HEK293 (cell line): ENCODE measurements around the gene MAML2.

Source experiments
- CTCF ChIA-PET: fragments of 350-600 bp; formaldehyde crosslinking; extraction: SDS; loops from one replicate; lab custom pipeline; 2021; ENCODE audit warnings: antibody characterized with exemption; lab: Yijun Ruan, JAX
- POLR2A ChIA-PET: fragments of 300-600 bp; formaldehyde crosslinking; extraction: SDS; loops from one replicate; lab custom pipeline; 2020; ENCODE audit warnings: antibody characterized with exemption, inconsistent platforms; lab: Yijun Ruan, JAX
- H3K27ac ChIP-seq: fragments of 200-500 bp; sonication (Bioruptor generic); 2 replicates; pipeline ENCODE4 v1.5.1; 2014; ENCODE audit warnings: low read depth, low read length, control low read depth, inconsistent platforms; ENCODE audit errors: extremely low read depth
- H3K36me3 ChIP-seq, 2 experiments: fragments of 200-500 bp in 1 of 2; sonication (Bioruptor generic) in 1 of 2; 1 replicate in 1 of 2; 2 replicates in 1 of 2; pipeline ENCODE4 v1.5.1; 2014 to 2017; ENCODE audit warnings: inconsistent platforms in 2 of 2, low read length in 2 of 2; ENCODE audit not compliant: control insufficient read depth in 2 of 2, insufficient read depth in 1 of 2
- H3K4me1 ChIP-seq: fragments of 200-500 bp; sonication (Bioruptor generic); 2 replicates; pipeline ENCODE4 v1.5.1; 2014; ENCODE audit warnings: mild to moderate bottlenecking, low read length, inconsistent platforms; ENCODE audit not compliant: control insufficient read depth, insufficient read depth
- H3K4me3 ChIP-seq: 2 replicates; pipeline ENCODE4 v1.5.1; 2011; ENCODE audit warnings: low read depth, mild to moderate bottlenecking, control low read depth, low read length, moderate library complexity
- H3K9me3 ChIP-seq: fragments of 200-500 bp; sonication (Bioruptor generic); 2 replicates; pipeline ENCODE4 v1.5.1; 2014; ENCODE audit warnings: low read depth, low read length, inconsistent platforms; ENCODE audit not compliant: control insufficient read depth, insufficient read depth
- BCL11B ChIP-seq: fragments of 450-650 bp; formaldehyde crosslinking; IDR thresholded peaks from 2 replicates; pipeline ENCODE4 v1.5.1; 2016; ENCODE audit warnings: low read depth, missing biosample characterization, missing genetic modification characterization
- BCL6B ChIP-seq: fragments of 450-650 bp; formaldehyde crosslinking; IDR thresholded peaks from 2 replicates; pipeline ENCODE4 v1.5.1; 2017; ENCODE audit warnings: missing biosample characterization, missing genetic modification characterization
- GFI1B ChIP-seq: fragments of 450-650 bp; formaldehyde crosslinking; IDR thresholded peaks from 2 replicates; pipeline ENCODE4 v1.5.1; 2016; ENCODE audit warnings: missing biosample characterization, missing genetic modification characterization
- GLI2 ChIP-seq: fragments of 450-650 bp; formaldehyde crosslinking; IDR thresholded peaks from 2 replicates; pipeline ENCODE4; 2017; ENCODE audit warnings: missing biosample characterization, missing genetic modification characterization, low read depth, borderline replicate concordance
- KLF7 ChIP-seq: fragments of 450-650 bp; formaldehyde crosslinking; IDR thresholded peaks from 2 replicates; pipeline ENCODE4 v1.5.1; 2016; ENCODE audit warnings: missing biosample characterization, missing genetic modification characterization, borderline replicate concordance
- OVOL3 ChIP-seq: fragments of 450-650 bp; formaldehyde crosslinking; IDR thresholded peaks from 2 replicates; pipeline ENCODE4 v1.5.1; 2016; ENCODE audit warnings: missing biosample characterization, missing genetic modification characterization
- ZFHX2 ChIP-seq: fragments of 450-650 bp; formaldehyde crosslinking; conservative IDR thresholded peaks from 2 replicates; pipeline ENCODE4 v1.5.1; 2016; ENCODE audit warnings: missing biosample characterization, missing genetic modification characterization
- ZFP3 ChIP-seq: fragments of 450-650 bp; formaldehyde crosslinking; IDR thresholded peaks from 2 replicates; pipeline ENCODE4 v1.5.1; 2016; ENCODE audit warnings: low read depth, missing biosample characterization, missing genetic modification characterization
- ZFP41 ChIP-seq: fragments of 450-650 bp; formaldehyde crosslinking; IDR thresholded peaks from 2 replicates; pipeline ENCODE4 v1.5.1; 2016; ENCODE audit warnings: missing biosample characterization, missing genetic modification characterization, borderline replicate concordance
- ZNF114 ChIP-seq: fragments of 450-650 bp; formaldehyde crosslinking; IDR thresholded peaks from 2 replicates; pipeline ENCODE4 v1.5.0; 2017; ENCODE audit warnings: missing biosample characterization, missing genetic modification characterization
- ZNF140 ChIP-seq: fragments of 450-650 bp; formaldehyde crosslinking; IDR thresholded peaks from 2 replicates; pipeline ENCODE4 v1.5.1; 2016; ENCODE audit warnings: missing biosample characterization, missing genetic modification characterization
- ZNF175 ChIP-seq: fragments of 450-650 bp; formaldehyde crosslinking; IDR thresholded peaks from 2 replicates; pipeline ENCODE4 v1.5.1; 2016; ENCODE audit warnings: missing biosample characterization, missing genetic modification characterization
- ZNF223 ChIP-seq: fragments of 450-650 bp; formaldehyde crosslinking; IDR thresholded peaks from 2 replicates; pipeline ENCODE4 v1.5.1; 2016; ENCODE audit warnings: missing biosample characterization, missing genetic modification characterization
- ZNF24 ChIP-seq: fragments of 450-650 bp; formaldehyde crosslinking; IDR thresholded peaks from 2 replicates; pipeline ENCODE4 v1.5.1; 2016; ENCODE audit warnings: missing biosample characterization, missing genetic modification characterization
- ZNF488 ChIP-seq: fragments of 450-650 bp; formaldehyde crosslinking; IDR thresholded peaks from 2 replicates; pipeline ENCODE4 v1.5.1; 2016; ENCODE audit warnings: missing biosample characterization, missing genetic modification characterization
- ZNF510 ChIP-seq: fragments of 450-650 bp; formaldehyde crosslinking; IDR thresholded peaks from 2 replicates; pipeline ENCODE4 v1.5.1; 2018; ENCODE audit warnings: mild to moderate bottlenecking, missing genetic modification characterization, missing biosample characterization; ENCODE audit not compliant: insufficient replicate concordance
- ZNF513 ChIP-seq: fragments of 450-650 bp; IDR thresholded peaks from 2 replicates; pipeline ENCODE4 v1.5.1; 2018; ENCODE audit warnings: missing biosample characterization, missing genetic modification characterization
- ZNF596 ChIP-seq: fragments of 450-650 bp; IDR thresholded peaks from 2 replicates; pipeline ENCODE4 v1.5.0; 2018; ENCODE audit warnings: missing biosample characterization, mild to moderate bottlenecking, missing genetic modification characterization, moderate library complexity
- ZNF629 ChIP-seq: fragments of 450-650 bp; formaldehyde crosslinking; IDR thresholded peaks from 2 replicates; pipeline ENCODE4 v1.5.1; 2017; ENCODE audit warnings: missing biosample characterization, missing genetic modification characterization
- ZNF677 ChIP-seq: fragments of 450-650 bp; IDR thresholded peaks from 2 replicates; pipeline ENCODE4 v1.5.0; 2018; ENCODE audit warnings: missing biosample characterization, mild to moderate bottlenecking, missing genetic modification characterization, moderate library complexity
- ZNF692 ChIP-seq: fragments of 450-650 bp; formaldehyde crosslinking; IDR thresholded peaks from 2 replicates; pipeline ENCODE4 v1.5.1; 2016; ENCODE audit warnings: missing biosample characterization, missing genetic modification characterization
- ZNF785 ChIP-seq: fragments of 450-650 bp; formaldehyde crosslinking; IDR thresholded peaks from 2 replicates; pipeline ENCODE4 v1.5.1; 2016; ENCODE audit warnings: missing biosample characterization, missing genetic modification characterization
- TF ChIP-seq, protein P1 (sequence below): fragments of 450-650 bp; formaldehyde crosslinking; IDR thresholded peaks from 2 replicates; pipeline ENCODE4 v1.5.0; 2017; ENCODE audit warnings: missing biosample characterization, missing genetic modification characterization, borderline replicate concordance

The MAML2 gene

GRCh38 chr11:96134602-96135001 is 208.4 kb downstream of the MAML2 start (continued):
- TF ChIP-seq ZFP41 (tag by site-specific recombination): no peak
- no peak for TF ChIP-seq ZNF140 (tag by site-specific recombination)
- no peak for TF ChIP-seq ZNF114 (tag by site-specific recombination)
- TF ChIP-seq BCL11B (tag by site-specific recombination): no peak
- no peak for TF ChIP-seq ZNF488 (tag by site-specific recombination)
- no peak for TF ChIP-seq ZFP3 (tag by site-specific recombination)
- TF ChIP-seq ZNF513 (tag by site-specific recombination): no peak

DNA sequence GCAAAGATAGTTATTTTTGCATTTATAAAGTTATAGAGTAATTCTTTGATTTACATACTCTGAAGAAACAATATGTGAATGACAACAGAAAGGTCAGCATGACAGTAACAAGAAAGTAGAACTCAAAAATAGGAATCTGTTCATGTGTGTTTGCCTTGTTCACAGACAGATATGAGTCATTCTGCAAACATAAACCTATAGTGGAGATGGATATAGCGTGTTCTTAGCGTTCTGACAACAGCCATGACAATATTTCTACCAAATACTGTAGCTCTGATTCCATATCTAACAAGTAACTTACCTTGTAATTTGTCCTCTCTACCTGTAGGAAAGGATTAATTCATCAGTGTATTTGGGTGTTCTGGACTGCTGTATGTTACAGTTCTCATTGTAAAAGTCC is 210.6 kb downstream of the MAML2 start:
- Histone ChIP-seq H3K4me1 (no peaks in the 10 kb centered on the region), H3K9me3 (no peaks in the 10 kb centered on the region), H3K36me3 (no peaks in the 10 kb centered on the region), H3K27ac (no peak overlapping the region), H3K4me3 (no peak overlapping the region)
- CTCF ChIA-PET: interaction anchor here (0.6 kb wide), 2 partner anchors 17 to 295 kb away, joined by 3 to 4 read pairs; no protein-coding TSS in a partner anchor
- POLR2A ChIA-PET: no interaction called here
- TF ChIP-seq GLI2 (tag by site-specific recombination): no peak
- no peak for TF ChIP-seq ZNF596 (tag by site-specific recombination)
- no peak for TF ChIP-seq ZNF677 (tag by site-specific recombination)
- no peak for TF ChIP-seq ZNF223 (tag by site-specific recombination)
- no peak for TF ChIP-seq ZNF175 (tag by site-specific recombination)
- no peak for TF ChIP-seq ZNF692 (tag by site-specific recombination)
- no peak for TF ChIP-seq ZNF785 (tag by site-specific recombination)
- TF ChIP-seq ZNF510 (tag by site-specific recombination): no peak

DNA sequence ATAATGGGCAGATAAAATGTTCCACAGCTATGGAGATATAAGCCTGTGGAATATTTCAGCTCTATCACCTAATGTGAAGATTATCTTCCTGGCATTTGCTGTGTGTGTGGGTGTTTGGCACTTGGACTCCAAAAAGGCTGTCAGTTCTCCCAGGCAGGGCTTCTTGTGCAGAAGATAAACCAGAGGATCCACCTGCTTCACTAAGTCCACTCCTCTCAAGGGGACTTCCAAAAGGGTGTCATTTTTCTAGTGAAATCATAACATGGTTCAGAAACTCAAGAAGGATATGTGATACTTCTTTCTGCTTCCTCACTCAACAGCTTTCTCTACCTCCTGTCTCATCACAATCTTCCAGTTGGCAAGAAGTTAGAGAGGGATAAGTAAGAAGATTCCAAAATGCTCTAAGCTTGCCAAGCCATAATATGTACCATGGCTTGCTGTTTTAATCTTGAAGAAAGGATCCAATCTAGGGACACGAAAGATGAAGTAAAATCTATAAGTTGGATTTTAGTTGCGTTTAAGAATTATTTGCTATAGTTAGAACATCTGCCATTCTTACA is 212.9 kb downstream of the MAML2 start:
- ChIA-PET POLR2A (no interaction called here), CTCF (interaction anchor here (0.6 to 1.3 kb wide), 3 partner anchors 7 to 41 kb away, joined by 3 to 4 read pairs (median 3); no protein-coding TSS in a partner anchor)

More for the DNA sequence above, 212.9 kb downstream of the MAML2 start:
- no peak for TF ChIP-seq BCL6B (tag by site-specific recombination)
- TF ChIP-seq ZNF24 (tag by site-specific recombination): no peak
- TF ChIP-seq KLF7 (tag by site-specific recombination): no peak
- no peak for TF ChIP-seq ZFHX2 (tag by site-specific recombination)
- TF ChIP-seq, protein P1, sequence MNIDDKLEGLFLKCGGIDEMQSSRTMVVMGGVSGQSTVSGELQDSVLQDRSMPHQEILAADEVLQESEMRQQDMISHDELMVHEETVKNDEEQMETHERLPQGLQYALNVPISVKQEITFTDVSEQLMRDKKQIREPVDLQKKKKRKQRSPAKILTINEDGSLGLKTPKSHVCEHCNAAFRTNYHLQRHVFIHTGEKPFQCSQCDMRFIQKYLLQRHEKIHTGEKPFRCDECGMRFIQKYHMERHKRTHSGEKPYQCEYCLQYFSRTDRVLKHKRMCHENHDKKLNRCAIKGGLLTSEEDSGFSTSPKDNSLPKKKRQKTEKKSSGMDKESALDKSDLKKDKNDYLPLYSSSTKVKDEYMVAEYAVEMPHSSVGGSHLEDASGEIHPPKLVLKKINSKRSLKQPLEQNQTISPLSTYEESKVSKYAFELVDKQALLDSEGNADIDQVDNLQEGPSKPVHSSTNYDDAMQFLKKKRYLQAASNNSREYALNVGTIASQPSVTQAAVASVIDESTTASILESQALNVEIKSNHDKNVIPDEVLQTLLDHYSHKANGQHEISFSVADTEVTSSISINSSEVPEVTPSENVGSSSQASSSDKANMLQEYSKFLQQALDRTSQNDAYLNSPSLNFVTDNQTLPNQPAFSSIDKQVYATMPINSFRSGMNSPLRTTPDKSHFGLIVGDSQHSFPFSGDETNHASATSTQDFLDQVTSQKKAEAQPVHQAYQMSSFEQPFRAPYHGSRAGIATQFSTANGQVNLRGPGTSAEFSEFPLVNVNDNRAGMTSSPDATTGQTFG (tag by site-specific recombination): no peak
- TF ChIP-seq OVOL3 (tag by site-specific recombination): no peak
- no peak for TF ChIP-seq GFI1B
- no peak for TF ChIP-seq ZNF629 (tag by site-specific recombination)
- TF ChIP-seq, all 188 proteins: peak for 0
- Histone ChIP-seq H3K27ac (no peak overlapping the region), H3K4me1 (no peaks in the 10 kb centered on the region), H3K4me3 (no peak overlapping the region), H3K9me3 (no peaks in the 10 kb centered on the region), H3K36me3 (no peaks in the 10 kb centered on the region)
